Adrenal gland (tissue), 5 donors: Measurements from ENCODE around the gene EPHA6.

Experiments used
- CTCF ChIP-seq, 6 experiments: fragments of 450-650 bp in 4 of 6; fragments of 200-600 bp in 2 of 6; sonication (generic) in 1 of 6; IDR thresholded peaks; 1 replicate in 5 of 6; 2 replicates in 1 of 6; pipeline versions ENCODE4 v1.5.1 to v1.8.0; 2016 to 2021; ENCODE audit warnings: antibody characterized with exemption in 6 of 6, mild to moderate bottlenecking in 2 of 6, moderate library complexity in 1 of 6
- POLR2A ChIP-seq, 2 donors: fragments of 450-650 bp; IDR thresholded peaks; one replicate each; pipeline ENCODE4 v1.6.1; 2017; ENCODE audit warnings: antibody characterized with exemption in 2 of 2, mild to moderate bottlenecking in 2 of 2, moderate library complexity in 1 of 2
- donor health status: DM: no; HTN: no; CAD: no.

GRCh38 chr3:97306226-97306625 lies 491.8 kb downstream of the EPHA6 start:
- no peak for TF ChIP-seq POLR2A (IDR thresholded peaks at IDR 0.05)
- no peak for TF ChIP-seq CTCF (IDR thresholded peaks at IDR 0.05)
